NCI-H748 (cell line): ENCODE data around the gene RMRP.
"Not testable (repeated sequence)": the region's sequence is repeated elsewhere in the genome, so short reads cannot be mapped to it uniquely, and the experiment has no call there.

Experiments used
- DNase-seq: peaks from one replicate; lab custom pipeline; 2025; ENCODE audit not compliant: unreplicated experiment; lab: John Stamatoyannopoulos, UW

The RMRP gene

DNA sequence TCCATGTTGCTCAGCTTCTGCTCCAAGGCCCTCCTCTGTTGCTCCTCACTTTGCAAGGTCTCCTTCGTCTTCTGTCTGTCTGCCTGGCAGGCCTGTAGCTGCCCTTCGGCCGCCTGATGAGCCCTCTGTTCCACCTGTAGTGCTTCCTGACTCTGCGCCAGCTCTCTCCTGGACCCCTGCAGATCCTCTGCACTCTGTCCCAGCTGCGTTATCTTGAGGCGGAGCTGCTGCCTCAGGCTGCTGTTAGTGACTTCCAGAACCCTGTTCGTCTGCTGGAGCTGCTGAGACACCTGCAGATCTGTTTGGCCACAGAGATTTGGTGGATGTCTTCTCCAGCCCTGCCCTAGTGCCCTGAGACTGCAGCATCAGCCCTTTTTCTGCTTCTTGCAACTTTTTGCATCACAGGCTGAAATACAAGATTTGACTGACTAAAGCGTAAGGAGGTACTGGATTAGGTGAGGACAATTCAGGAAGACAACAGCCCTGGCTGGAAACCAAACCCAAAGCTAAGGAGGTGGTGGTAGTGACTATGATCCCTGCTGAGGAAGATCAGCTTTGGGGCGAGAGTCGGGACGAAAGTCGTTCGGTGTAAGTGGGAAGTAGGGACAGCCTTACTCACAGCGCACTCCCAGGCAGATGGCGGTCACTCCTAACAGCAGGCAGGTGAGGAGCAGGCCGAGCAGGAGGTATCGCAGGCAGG lies 41.7 kb downstream of the RMRP start:
- no peak for DNase-seq

DNA sequence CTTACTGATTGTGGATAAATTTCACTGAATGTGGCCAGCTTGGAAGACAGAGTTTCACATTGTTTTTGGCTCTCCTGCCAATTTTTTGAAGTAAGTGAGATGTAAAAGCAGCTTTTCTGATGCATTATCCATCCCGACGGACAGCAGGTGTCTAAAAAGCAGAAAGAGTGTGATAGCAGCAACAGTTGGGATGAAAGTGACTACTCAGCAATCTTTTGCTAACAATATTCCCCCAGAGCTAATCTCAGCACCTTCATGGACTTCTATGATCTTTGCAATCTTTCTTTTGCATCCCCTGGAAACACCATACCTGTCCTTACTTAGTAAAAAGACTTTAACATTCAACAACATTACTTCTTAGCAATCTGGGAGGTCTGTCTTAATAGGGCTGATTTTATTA lies 45.0 kb downstream of the RMRP start:
- DNase-seq = no peak

DNA sequence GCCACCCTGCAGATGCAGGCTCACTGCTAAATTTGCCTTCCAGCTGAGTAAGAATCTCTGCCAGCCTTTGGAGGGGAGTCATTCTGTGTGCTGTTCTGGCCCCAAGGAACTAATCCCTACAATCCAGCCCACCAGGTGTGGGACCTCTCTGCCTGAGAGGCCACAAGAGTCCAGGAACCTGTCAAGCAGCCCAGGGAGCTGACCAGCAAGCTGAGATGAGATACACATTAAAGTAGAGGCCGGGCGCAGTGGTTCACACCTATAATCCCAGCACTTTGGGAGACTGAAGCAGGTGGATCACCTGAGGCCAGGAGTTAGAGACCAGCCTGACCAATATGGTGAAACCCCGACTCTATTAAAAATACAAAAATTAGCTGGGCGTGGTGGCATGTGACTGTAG lies 45.8 kb downstream of the RMRP start:
- DNase-seq = not testable (repeated sequence)

DNA sequence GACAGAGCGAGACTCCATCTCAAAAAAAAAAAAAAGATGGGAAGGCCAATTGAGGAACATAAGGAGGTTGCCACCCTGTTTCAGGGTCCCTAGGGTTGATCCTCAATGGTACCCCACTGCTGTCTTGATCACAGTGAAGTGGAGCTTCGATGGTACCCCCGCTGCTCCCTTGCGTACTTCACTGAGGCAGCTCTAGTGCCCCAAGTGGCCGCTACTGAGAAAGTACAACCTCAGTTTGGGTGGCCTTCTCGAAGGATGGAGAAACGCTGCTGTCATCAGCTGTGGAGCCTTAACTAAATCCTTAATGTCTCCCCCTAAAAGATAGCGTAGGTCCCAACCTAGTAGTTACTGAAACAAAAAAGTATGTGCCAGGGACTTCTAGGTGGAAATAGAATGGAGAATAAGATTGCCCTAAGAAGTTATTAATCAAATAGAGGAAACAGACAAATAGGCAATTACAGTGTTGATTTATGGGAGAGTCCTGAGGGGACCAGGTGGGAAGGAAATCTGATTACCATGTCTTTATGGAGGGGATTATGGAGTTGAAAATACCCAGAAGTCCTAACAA lies 46.5 kb downstream of the RMRP start:
- DNase-seq = peak; percentile 52

DNA sequence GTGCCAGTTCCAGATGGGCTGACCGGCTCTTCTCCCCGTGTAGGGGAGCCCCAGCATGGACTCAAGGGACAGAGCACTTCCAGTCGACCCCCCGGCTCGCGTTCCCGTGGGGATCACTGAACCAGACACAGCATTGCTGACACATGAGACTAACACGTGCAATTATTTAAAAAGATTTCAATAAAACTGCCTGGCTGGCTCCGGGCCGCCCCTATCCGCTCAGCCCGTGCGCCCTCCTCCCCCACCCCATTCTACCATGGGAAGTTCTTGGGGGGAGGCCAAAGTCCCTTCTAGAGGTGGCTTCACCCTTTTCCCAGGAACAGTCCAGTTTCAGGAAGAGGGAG lies 48.0 kb downstream of the RMRP start:
- no peak for DNase-seq

DNA sequence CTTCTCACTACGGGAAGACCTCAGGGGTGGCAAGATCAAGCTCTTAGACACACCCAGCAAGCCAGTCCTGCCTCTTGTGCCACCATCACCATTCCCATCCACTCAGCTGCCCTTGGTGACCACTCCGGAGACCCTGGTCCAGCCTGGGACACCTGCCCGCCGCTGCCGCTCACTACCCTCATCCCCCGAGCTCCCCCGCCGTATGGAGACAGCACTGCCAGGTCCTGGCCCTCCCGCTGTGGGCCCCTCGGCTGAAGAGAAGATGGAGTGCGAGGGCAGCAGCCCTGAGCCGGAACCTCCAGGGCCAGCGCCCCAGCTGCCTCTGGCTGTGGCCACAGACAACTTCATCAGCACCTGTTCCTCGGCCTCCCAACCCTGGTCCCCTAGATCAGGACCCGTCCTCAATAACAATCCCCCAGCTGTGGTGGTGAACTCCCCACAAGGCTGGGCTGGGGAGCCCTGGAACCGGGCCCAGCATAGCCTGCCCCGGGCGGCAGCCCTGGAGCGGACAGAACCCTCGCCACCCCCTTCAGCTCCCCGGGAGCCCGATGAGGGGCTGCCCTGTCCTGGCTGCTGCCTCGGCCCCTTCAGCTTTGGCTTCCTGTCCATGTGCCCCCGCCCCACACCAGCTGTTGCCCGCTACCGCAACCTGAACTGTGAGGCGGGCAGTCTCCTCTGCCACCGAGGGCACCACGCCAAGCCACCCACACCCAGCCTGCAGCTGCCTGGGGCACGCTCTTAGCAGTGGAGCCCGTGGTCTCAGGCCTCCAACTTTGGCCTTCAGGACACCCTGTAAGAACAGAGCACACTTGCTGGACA lies 48.6 kb downstream of the RMRP start:
- DNase-seq = no peak

DNA sequence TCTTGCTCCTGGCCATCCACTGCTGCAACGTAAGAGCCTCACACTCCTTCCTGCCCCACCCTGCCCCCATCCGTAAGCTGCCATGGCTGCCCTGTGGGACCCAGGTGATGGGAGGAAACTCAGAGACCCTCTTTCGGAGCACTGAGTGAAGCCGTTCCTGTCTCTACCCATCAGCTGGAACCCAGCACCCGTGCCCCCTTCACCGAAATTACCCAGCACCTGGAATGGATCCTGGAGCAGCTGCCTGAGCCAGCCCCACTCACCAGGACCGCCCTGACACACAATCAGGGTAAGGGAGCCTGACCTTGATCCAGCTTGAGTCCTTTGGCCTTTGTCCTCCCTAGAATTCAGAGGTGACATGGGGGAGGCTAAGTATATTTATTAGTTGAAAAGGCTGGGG lies 49.6 kb downstream of the RMRP start:
- no peak for DNase-seq
